HCT116 (cell line): ENCODE measurements around the gene RILPL2. TPM values are rescaled to one million over a fixed set of nuclear protein-coding genes. Genes with fewer than 3 reads are reported as not detected.

Source experiments
- ATAC-seq: fragments of 200-7000 bp; cut with Tn5 transposase; 2 replicates; pipeline ENCODE4 v1.9.1; 2020; ENCODE audit warnings: mild to moderate bottlenecking, moderate library complexity
- BruUV-seq: library from RNA; stranded (reverse); fragments of 400-500 nt; replicated peaks from 2 replicates; lab custom pipeline; 2021; lab: Mats Ljungman, UMichigan
- CTCF ChIA-PET: fragments of 300-600 bp; sonication (Branson Sonifier 250); formaldehyde crosslinking; loops from one replicate; lab custom pipeline; 2021; ENCODE audit warnings: antibody characterized with exemption; lab: Charles Lee
- POLR2A ChIA-PET: fragments of 300-600, 350-600 bp; sonication (Branson Sonifier 250); formaldehyde crosslinking; loops from one replicate; lab custom pipeline; 2021; ENCODE audit warnings: antibody characterized with exemption; lab: Charles Lee
- RAD21 ChIA-PET, 2 experiments: fragments of 300-600 bp; sonication (Branson Sonifier 250); formaldehyde crosslinking; loops; one replicate each; lab custom pipeline; 2023; ENCODE audit warnings: low total read pairs in 2 of 2; ENCODE audit not compliant: uncharacterized antibody in 2 of 2, unreplicated experiment in 2 of 2, low non-redundant PET in 1 of 2; lab: Charles Lee
- DNase-seq: peaks from one replicate; pipeline ENCODE4 v3.0.0-alpha.2; 2010; ENCODE audit warnings: low read depth, low spot score
- H2AFZ ChIP-seq: fragments of 200-600 bp; shearing (Covaris generic), sonication (generic); 2 replicates; pipeline ENCODE4 v1.6.1; 2017; ENCODE audit warnings: low read depth, mixed run types, mixed read lengths, antibody characterized with exemption, low read length; ENCODE audit not compliant: poor library complexity, severe bottlenecking
- H3K27ac ChIP-seq: 2 replicates; pipeline ENCODE4 v1.5.1; 2012; ENCODE audit warnings: low read depth, low read length
- H3K27me3 ChIP-seq: fragments of 200-600 bp; sonication (generic); 2 replicates; pipeline ENCODE4 v1.6.1; 2016; ENCODE audit warnings: mixed run types, low read length, mixed read lengths; ENCODE audit not compliant: insufficient read depth
- H3K36me3 ChIP-seq, 2 experiments: fragments of 200-500 bp in 1 of 2; fragments of 200-600 bp in 1 of 2; sonication (Bioruptor generic) in 1 of 2; sonication (generic) in 1 of 2; 2 replicates each; pipeline versions ENCODE4 v1.5.1 to v1.6.1; 2014 to 2016; ENCODE audit warnings: low read length in 2 of 2, inconsistent platforms in 1 of 2, mixed read lengths in 1 of 2, mixed run types in 1 of 2; ENCODE audit not compliant: insufficient read depth in 2 of 2, control insufficient read depth in 1 of 2
- H3K4me1 ChIP-seq, 2 experiments: fragments of 200-600 bp in 1 of 2; sonication (generic) in 1 of 2; 2 replicates each; pipeline versions ENCODE4 v1.5.1 to v1.6.1; 2012 to 2017; ENCODE audit warnings: low read length in 2 of 2, inconsistent platforms in 1 of 2, mild to moderate bottlenecking in 1 of 2, mixed read lengths in 1 of 2, mixed run types in 1 of 2, moderate library complexity in 1 of 2; ENCODE audit not compliant: insufficient read depth in 2 of 2, control insufficient read depth in 1 of 2
- H3K4me2 ChIP-seq: fragments of 200-600 bp; sonication (generic); 2 replicates; pipeline ENCODE4 v1.6.1; 2017; ENCODE audit warnings: mixed run types, low read length, mixed read lengths
- H3K4me3 ChIP-seq, 2 experiments: fragments of 200-600 bp in 1 of 2; sonication (generic) in 1 of 2; replicated peaks in 1 of 2; 2 replicates each; pipeline ENCODE4 v1.5.1; 2011 to 2016; ENCODE audit warnings: low read length in 2 of 2, control low read depth in 1 of 2, low read depth in 1 of 2, mild to moderate bottlenecking in 1 of 2, mixed read lengths in 1 of 2, mixed run types in 1 of 2
- H3K79me2 ChIP-seq: fragments of 200-600 bp; sonication (generic); 2 replicates; pipeline ENCODE4 v1.6.1; 2017; ENCODE audit warnings: mild to moderate bottlenecking, mixed run types, low read length, moderate library complexity, mixed read lengths; ENCODE audit not compliant: insufficient read depth
- H3K9ac ChIP-seq: fragments of 200-600 bp; sonication (generic); 2 replicates; pipeline ENCODE4 v1.6.1; 2016; ENCODE audit warnings: low read length, mixed read lengths
- H3K9me2 ChIP-seq: fragments of 200-600 bp; sonication (generic), shearing (Covaris generic); 2 replicates; pipeline ENCODE4 v1.6.1; 2017; ENCODE audit warnings: mixed run types, mild to moderate bottlenecking, moderate library complexity; ENCODE audit not compliant: insufficient read depth
- H3K9me3 ChIP-seq, 2 experiments: fragments of 200-500 bp in 1 of 2; fragments of 200-600 bp in 1 of 2; sonication (Bioruptor generic) in 1 of 2; sonication (generic) in 1 of 2; 2 replicates each; pipeline ENCODE4 v1.6.1; 2014 to 2017; ENCODE audit warnings: low read length in 2 of 2, mixed read lengths in 2 of 2, inconsistent platforms in 1 of 2, low read depth in 1 of 2, mild to moderate bottlenecking in 1 of 2, mixed run types in 1 of 2, moderate library complexity in 1 of 2; ENCODE audit not compliant: control insufficient read depth in 1 of 2, insufficient read depth in 1 of 2
- H4K20me1 ChIP-seq: fragments of 200-600 bp; sonication (generic), shearing (Covaris generic); 2 replicates; pipeline ENCODE4 v1.6.1; 2017; ENCODE audit warnings: mixed run types, mild to moderate bottlenecking, moderate library complexity; ENCODE audit not compliant: insufficient read depth
- CTCF ChIP-seq, 3 experiments: fragments of 200-600 bp in 1 of 3; sonication (generic) in 1 of 3; IDR thresholded peaks in 2 of 3; conservative IDR thresholded peaks in 1 of 3; 2 replicates each; pipeline ENCODE4 v1.5.1; 2012 to 2017; ENCODE audit warnings: low read depth in 2 of 3, low read length in 2 of 3, antibody characterized with exemption in 1 of 3, borderline replicate concordance in 1 of 3, control low read depth in 1 of 3, mild to moderate bottlenecking in 1 of 3, mixed read lengths in 1 of 3, mixed run types in 1 of 3, moderate library complexity in 1 of 3; ENCODE audit not compliant: insufficient read depth in 1 of 3
- EGR1 ChIP-seq: IDR thresholded peaks from 2 replicates; pipeline ENCODE4 v1.6.1; 2012; ENCODE audit warnings: low read depth
- ELF1 ChIP-seq: IDR thresholded peaks from 2 replicates; pipeline ENCODE4 v1.6.1; 2012; ENCODE audit warnings: low read depth, borderline replicate concordance
- EZH2phosphoT487 ChIP-seq: fragments of 200-600 bp; IDR thresholded peaks from 2 replicates; pipeline ENCODE4 v1.6.1; 2018; ENCODE audit warnings: antibody characterized with exemption, borderline replicate concordance
- FOSL1 ChIP-seq: IDR thresholded peaks from 2 replicates; pipeline ENCODE4 v1.6.1; 2012; ENCODE audit warnings: low read depth
- JUND ChIP-seq: IDR thresholded peaks from 2 replicates; pipeline ENCODE4 v1.6.1; 2012
- POLR2A ChIP-seq: IDR thresholded peaks from 2 replicates; pipeline ENCODE4 v1.7.0; 2011; ENCODE audit warnings: borderline replicate concordance; ENCODE audit not compliant: insufficient read depth, insufficient read length; ENCODE audit errors: extremely low read depth
- POLR2AphosphoS5 ChIP-seq: IDR thresholded peaks from 2 replicates; pipeline ENCODE4 v1.6.1; 2011; ENCODE audit warnings: mild to moderate bottlenecking, low read depth, low read length, moderate library complexity
- TCF7L2 ChIP-seq: IDR thresholded peaks from 2 replicates; pipeline ENCODE4 v1.7.0; 2011; ENCODE audit warnings: borderline replicate concordance, inconsistent platforms; ENCODE audit not compliant: insufficient read depth, insufficient read length; ENCODE audit errors: extremely low read depth
- ZNF274 ChIP-seq: fragments of 200-500 bp; sonication (Bioruptor generic); IDR thresholded peaks from 2 replicates; pipeline ENCODE4 v1.6.1; 2014; ENCODE audit warnings: mild to moderate bottlenecking, low read depth, low read length, inconsistent platforms
- intact Hi-C: fragments of 100-400 bp; cut with micrococcal nuclease; formaldehyde crosslinking; loops from 2 replicates; pipeline ENCODE4 v1.10.0; 2022
- total RNA-seq: library from RNA; stranded (reverse); gene quantifications from one replicate; pipeline ENCODE4 v1.2.1, GENCODE V29; 2021; ENCODE audit not compliant: unreplicated experiment

The RILPL2 gene
- total RNA-seq, 1 experiment from 2014 or later: 2.3 TPM

- no TSS peak for BruUV-seq
- CTCF ChIA-PET: no interaction called here
- POLR2A ChIA-PET: no interaction called here
- Histone ChIP-seq H4K20me1 (no peaks in the 10 kb centered on the region), H3K9me2 (no peaks in the 10 kb centered on the region), H3K4me2 (no peak overlapping the region), H3K9me3 (no peaks in the 10 kb centered on the region), H3K27ac (no peak overlapping the region), H3K4me1 (no peaks in the 10 kb centered on the region), H3K9ac (no peak overlapping the region), H3K36me3 (peaks cover 3 to 6% of the 10 kb centered on the region in 2 experiments; a peak in 3 of 4 replicates), H3K4me3 (no peak overlapping the region), H2AFZ (no peak overlapping the region), H3K79me2 (no peaks in the 10 kb centered on the region), H3K27me3 (no peaks in the 10 kb centered on the region)
- no peak for ATAC-seq
- TF ChIP-seq POLR2AphosphoS5 (no peak), CTCF (IDR thresholded peaks at IDR 0.05 in 2 of 3, conservative IDR thresholded peaks at IDR 0.05 in 1 of 3; ENCODE audit: borderline replicate concordance in 1 of 3, insufficient read depth in 1 of 3, low read depth in 2 of 3, low read length in 2 of 3) (no peak), EZH2phosphoT487 (no peak), EGR1 (no peak), JUND (no peak), ZNF274 (no peak), TCF7L2 (no peak), POLR2A (no peak), ELF1 (no peak), FOSL1 (no peak)
- intact Hi-C loops: no loop called here
- no peak for DNase-seq
- RAD21 ChIA-PET: no interaction called here
These were observed 38.2 kb upstream of the RILPL2 start for GRCh38 chr12:123474485-123475245.
